Measurements from ENCODE around the gene ERP44.
A peak's percentile ranks its signal among the peaks of the same experiment; 100 is the strongest.

ERP44 gene

DNA sequence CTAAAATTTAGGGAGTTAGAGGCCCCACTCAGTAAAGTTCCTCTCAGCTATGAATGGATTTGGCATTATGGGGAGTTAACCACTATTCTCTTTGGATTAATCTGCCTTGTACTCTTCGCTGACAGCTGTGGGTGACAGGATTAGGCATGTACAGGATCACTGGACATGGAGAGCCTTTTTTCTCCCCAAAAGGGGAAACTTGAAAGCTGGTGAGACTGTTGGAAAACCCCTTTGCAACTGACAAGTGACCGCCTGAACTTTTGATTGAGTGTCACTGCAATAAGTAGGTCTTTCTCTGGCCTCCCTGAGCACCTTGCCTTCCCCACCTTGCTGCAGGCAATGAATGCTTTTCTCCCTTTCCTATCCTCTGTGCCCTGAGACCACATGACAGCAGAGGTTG, 68.3 kb downstream of the ERP44 start:
- Histone ChIP-seq H3K36me3 (ENCODE audit: insufficient read depth, insufficient read length, low read length) (peaks cover 7% of the 10 kb centered on the region), H3K9me3 (ENCODE audit: insufficient read depth, low read length) (peaks cover 12% of the 10 kb centered on the region; the same call in 1 of the 2 replicates), H3K4me1 (ENCODE audit: insufficient read depth, insufficient read length) (no peaks in the 10 kb centered on the region), H3K27me3 (ENCODE audit: insufficient read depth, insufficient read length) (no peaks in the 10 kb centered on the region), H3K4me3 (ENCODE audit: insufficient read length, low read depth) (no peak overlapping the region), H3K9ac (ENCODE audit: insufficient read length, low read depth) (no peak overlapping the region)
- TF ChIP-seq SUZ12 (IDR thresholded peaks at IDR 0.05; ENCODE audit: extremely low read depth, insufficient read depth, insufficient read length) (no peak), ZNF274 (IDR thresholded peaks at IDR 0.05; ENCODE audit: low read depth, low read length) (no peak), YY1 (IDR thresholded peaks at IDR 0.05; ENCODE audit: insufficient read depth, insufficient read length) (no peak)
- no peak for DNase-seq (ENCODE audit: low read depth, low spot score)

DNA sequence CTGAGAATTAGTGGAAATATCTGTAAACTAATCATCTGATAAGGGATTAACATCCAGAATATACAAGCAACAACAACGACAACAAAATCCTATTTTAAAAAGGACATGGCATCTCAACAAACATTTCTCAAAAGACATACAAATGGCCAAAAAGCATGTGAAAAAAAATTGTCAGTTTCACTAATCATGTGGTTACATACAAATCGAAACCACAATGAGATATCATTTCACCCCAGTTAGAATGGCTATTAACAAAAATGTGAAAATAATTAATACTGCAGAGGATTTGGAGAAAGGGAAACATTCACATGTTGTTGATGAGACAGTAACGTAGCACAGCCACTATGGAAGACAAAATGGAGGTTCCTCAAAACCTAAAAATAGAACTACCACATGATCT, 69.5 kb downstream of the ERP44 start:
- H3K4me3 ChIP-seq (ENCODE audit: insufficient read length, low read depth): no peak overlapping the region
- TF ChIP-seq ZNF274 (IDR thresholded peaks at IDR 0.05; ENCODE audit: low read depth, low read length): no peak
- TF ChIP-seq YY1 (IDR thresholded peaks at IDR 0.05; ENCODE audit: insufficient read depth, insufficient read length): no peak
- TF ChIP-seq SUZ12 (IDR thresholded peaks at IDR 0.05; ENCODE audit: extremely low read depth, insufficient read depth, insufficient read length): no peak
- no peaks in the 10 kb centered on the region for H3K27me3 ChIP-seq (ENCODE audit: insufficient read depth, insufficient read length)
- no peaks in the 10 kb centered on the region for H3K4me1 ChIP-seq (ENCODE audit: insufficient read depth, insufficient read length)
- H3K9me3 ChIP-seq (ENCODE audit: insufficient read depth, low read length): peaks cover 20% of the 10 kb centered on the region
- H3K9ac ChIP-seq (ENCODE audit: insufficient read length, low read depth): no peak overlapping the region
- peaks cover 7% of the 10 kb centered on the region for H3K36me3 ChIP-seq (ENCODE audit: insufficient read depth, insufficient read length, low read length)
- no peak for DNase-seq (ENCODE audit: low read depth, low spot score)

DNA sequence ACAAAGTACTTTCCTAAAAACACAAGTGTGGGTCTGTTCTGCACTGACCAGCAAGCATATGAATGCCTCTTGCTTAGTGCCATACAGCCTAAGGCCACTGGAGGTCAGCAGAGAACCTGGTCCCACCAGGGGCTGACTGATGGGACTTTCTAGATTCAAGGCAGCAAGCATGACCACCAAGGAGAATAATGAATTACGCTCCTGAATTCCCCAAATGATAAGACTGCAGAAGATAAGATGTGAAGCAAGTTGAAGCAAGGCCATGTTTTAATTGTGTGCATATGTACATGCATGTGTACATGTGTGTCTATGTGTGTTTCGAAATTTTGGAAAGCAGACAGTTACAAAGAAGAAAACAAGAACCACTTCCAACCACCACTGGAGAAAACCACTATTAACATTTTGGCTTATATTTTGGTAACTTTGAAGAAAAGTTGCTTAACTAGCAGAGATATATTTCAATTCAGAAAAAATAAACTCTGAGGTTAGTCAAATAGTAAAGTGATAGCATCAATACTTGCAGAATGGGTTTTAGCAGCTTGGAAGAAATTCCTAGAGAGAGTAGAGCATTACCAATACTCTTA, 70.5 kb downstream of the ERP44 start:
- H3K36me3 ChIP-seq (ENCODE audit: insufficient read depth, insufficient read length, low read length): peaks cover 7% of the 10 kb centered on the region
- no peaks in the 10 kb centered on the region for H3K27me3 ChIP-seq (ENCODE audit: insufficient read depth, insufficient read length)
- no peak overlapping the region for H3K4me3 ChIP-seq (ENCODE audit: insufficient read length, low read depth)
- peak; percentile 82 for DNase-seq (ENCODE audit: low read depth, low spot score)
- H3K9me3 ChIP-seq (ENCODE audit: insufficient read depth, low read length): peaks cover 17% of the 10 kb centered on the region
- H3K9ac ChIP-seq (ENCODE audit: insufficient read length, low read depth): no peak overlapping the region
- no peak for TF ChIP-seq SUZ12 (IDR thresholded peaks at IDR 0.05; ENCODE audit: extremely low read depth, insufficient read depth, insufficient read length)
- no peak for TF ChIP-seq YY1 (IDR thresholded peaks at IDR 0.05; ENCODE audit: insufficient read depth, insufficient read length)
- no peaks in the 10 kb centered on the region for H3K4me1 ChIP-seq (ENCODE audit: insufficient read depth, insufficient read length)

DNA sequence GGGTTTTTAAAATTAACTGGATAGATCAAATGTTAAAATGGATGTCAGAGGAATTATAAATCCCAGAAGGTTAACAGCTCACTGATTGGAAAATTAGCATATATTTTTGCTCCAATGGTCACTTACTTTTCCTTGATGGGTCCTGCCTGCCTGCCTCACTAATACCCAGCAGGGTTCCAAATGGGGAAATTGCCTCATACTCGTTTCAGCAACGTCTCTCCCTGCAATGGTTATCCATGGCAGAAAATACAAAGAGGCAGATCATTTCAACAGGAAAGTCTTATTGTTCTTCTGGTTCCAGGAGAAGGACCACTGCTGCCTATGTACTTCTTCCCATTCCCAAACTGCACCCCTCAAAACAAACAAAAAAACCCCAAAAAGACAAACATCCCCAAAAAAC, 71.3 kb downstream of the ERP44 start:
- Histone ChIP-seq H3K4me1 (ENCODE audit: insufficient read depth, insufficient read length) (no peaks in the 10 kb centered on the region), H3K27me3 (ENCODE audit: insufficient read depth, insufficient read length) (no peaks in the 10 kb centered on the region), H3K9ac (ENCODE audit: insufficient read length, low read depth) (no peak overlapping the region), H3K9me3 (ENCODE audit: insufficient read depth, low read length) (peaks cover 9% of the 10 kb centered on the region), H3K36me3 (ENCODE audit: insufficient read depth, insufficient read length, low read length) (peaks cover 7% of the 10 kb centered on the region), H3K4me3 (ENCODE audit: insufficient read length, low read depth) (no peak overlapping the region)
- TF ChIP-seq ZNF274 (IDR thresholded peaks at IDR 0.05; ENCODE audit: low read depth, low read length) (no peak), YY1 (IDR thresholded peaks at IDR 0.05; ENCODE audit: insufficient read depth, insufficient read length) (no peak), SUZ12 (IDR thresholded peaks at IDR 0.05; ENCODE audit: extremely low read depth, insufficient read depth, insufficient read length) (no peak)
- DNase-seq (ENCODE audit: low read depth, low spot score): no peak

DNA sequence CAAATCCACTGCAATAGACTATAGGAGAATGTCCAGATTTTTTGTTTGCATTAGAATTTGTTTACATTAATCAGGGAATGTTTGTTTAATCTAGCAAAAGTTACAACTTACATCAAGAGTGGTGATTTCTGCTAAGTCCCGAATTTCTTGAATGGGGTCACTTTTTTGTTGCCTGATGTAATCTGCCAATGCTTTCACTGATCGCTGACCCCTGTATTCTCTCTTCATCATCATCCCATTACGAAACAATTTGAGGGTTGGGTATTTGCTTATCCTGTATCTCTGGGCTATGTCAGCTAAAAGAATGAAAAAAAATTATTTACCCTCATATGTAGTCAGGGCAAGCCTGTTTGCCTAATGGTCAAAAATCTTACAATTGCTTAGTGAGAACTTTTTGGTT, 76.9 kb downstream of the ERP44 start:
- TF ChIP-seq SUZ12 (IDR thresholded peaks at IDR 0.05; ENCODE audit: extremely low read depth, insufficient read depth, insufficient read length) (no peak), YY1 (IDR thresholded peaks at IDR 0.05; ENCODE audit: insufficient read depth, insufficient read length) (no peak), ZNF274 (IDR thresholded peaks at IDR 0.05; ENCODE audit: low read depth, low read length) (no peak)
- Histone ChIP-seq H3K4me3 (ENCODE audit: insufficient read length, low read depth) (no peak overlapping the region), H3K9ac (ENCODE audit: insufficient read length, low read depth) (no peak overlapping the region), H3K27me3 (ENCODE audit: insufficient read depth, insufficient read length) (no peaks in the 10 kb centered on the region), H3K36me3 (ENCODE audit: insufficient read depth, insufficient read length, low read length) (peaks cover 18% of the 10 kb centered on the region), H3K4me1 (ENCODE audit: insufficient read depth, insufficient read length) (no peaks in the 10 kb centered on the region), H3K9me3 (ENCODE audit: insufficient read depth, low read length) (peaks cover 8% of the 10 kb centered on the region)
- no peak for DNase-seq (ENCODE audit: low read depth, low spot score)

DNA sequence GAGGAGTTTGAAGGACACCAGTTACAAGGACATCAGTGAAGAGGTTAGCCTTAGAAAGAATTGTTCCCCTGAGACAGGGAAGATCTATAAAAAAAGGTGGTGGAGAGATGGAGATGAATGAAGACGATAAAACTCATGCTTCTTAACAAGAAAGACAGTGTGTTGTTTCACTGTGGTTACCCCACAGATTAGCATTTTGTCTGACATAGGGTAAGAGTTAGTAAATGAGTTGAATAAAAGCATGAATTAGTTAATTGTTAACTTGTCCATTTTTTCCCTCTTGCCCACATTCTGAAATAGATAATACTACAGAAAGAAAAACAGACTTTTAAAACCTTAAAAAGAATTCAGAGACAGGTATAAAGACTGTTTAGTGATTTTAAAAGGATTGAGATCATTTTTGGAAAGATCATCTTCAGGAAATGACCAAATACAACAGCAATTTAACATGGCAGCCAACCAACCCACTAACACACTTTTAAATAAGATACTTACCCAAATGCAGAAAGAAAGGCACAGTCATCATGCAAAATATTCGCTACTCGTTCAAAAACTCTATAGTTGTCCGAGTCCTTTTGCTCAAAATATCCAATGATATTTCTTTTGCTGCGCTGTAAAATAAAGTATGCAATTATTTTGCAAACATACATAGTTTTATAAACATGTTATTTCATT, 78.5 kb downstream of the ERP44 start:
- no peak for DNase-seq (ENCODE audit: low read depth, low spot score)
- Histone ChIP-seq H3K4me1 (ENCODE audit: insufficient read depth, insufficient read length) (no peaks in the 10 kb centered on the region), H3K9me3 (ENCODE audit: insufficient read depth, low read length) (peaks cover 6% of the 10 kb centered on the region), H3K36me3 (ENCODE audit: insufficient read depth, insufficient read length, low read length) (peaks cover 25% of the 10 kb centered on the region), H3K27me3 (ENCODE audit: insufficient read depth, insufficient read length) (no peaks in the 10 kb centered on the region), H3K4me3 (ENCODE audit: insufficient read length, low read depth) (no peak overlapping the region), H3K9ac (ENCODE audit: insufficient read length, low read depth) (no peak overlapping the region)
- no peak for TF ChIP-seq YY1 (IDR thresholded peaks at IDR 0.05; ENCODE audit: insufficient read depth, insufficient read length)

DNA sequence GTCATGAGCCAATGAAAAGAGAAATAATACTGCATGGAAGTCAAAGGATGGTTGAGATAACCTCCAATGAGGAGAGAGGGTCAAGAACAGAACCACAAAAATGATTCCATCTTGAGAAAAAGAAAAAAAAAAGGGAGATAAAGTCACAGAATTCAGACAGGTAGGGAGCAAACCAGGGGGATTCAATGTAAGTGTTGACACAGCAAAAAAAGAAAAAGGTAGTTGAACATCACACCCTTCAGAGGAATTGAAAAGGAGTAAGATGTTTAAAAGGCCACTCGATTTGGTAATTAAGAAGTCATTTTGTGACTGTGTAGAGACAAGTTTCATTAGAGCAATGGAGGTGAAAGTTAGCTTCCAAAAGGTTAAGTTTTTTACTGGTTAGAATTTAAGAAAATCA, 79.3 kb downstream of the ERP44 start:
- Histone ChIP-seq H3K9ac (ENCODE audit: insufficient read length, low read depth) (no peak overlapping the region), H3K4me3 (ENCODE audit: insufficient read length, low read depth) (no peak overlapping the region), H3K9me3 (ENCODE audit: insufficient read depth, low read length) (no peaks in the 10 kb centered on the region), H3K27me3 (ENCODE audit: insufficient read depth, insufficient read length) (no peaks in the 10 kb centered on the region), H3K36me3 (ENCODE audit: insufficient read depth, insufficient read length, low read length) (peaks cover 25% of the 10 kb centered on the region), H3K4me1 (ENCODE audit: insufficient read depth, insufficient read length) (no peaks in the 10 kb centered on the region)
- TF ChIP-seq ZNF274 (IDR thresholded peaks at IDR 0.05; ENCODE audit: low read depth, low read length) (no peak), YY1 (IDR thresholded peaks at IDR 0.05; ENCODE audit: insufficient read depth, insufficient read length) (no peak), SUZ12 (IDR thresholded peaks at IDR 0.05; ENCODE audit: extremely low read depth, insufficient read depth, insufficient read length) (no peak)
- no peak for DNase-seq (ENCODE audit: low read depth, low spot score)

All from NT2/D1 (cell line).